Stimulated activated CD4-positive, alpha-beta T cell treated with anti-CD3 and anti-CD28 coated beads, Interleukin-2, amount 100 ng/mL, for 24 hours (primary cell): ENCODE measurements around the gene B4GAT1.
A peak's percentile ranks its signal among the peaks of the same experiment; 100 is the strongest.

Experiments used
- DNase-seq, 2 donors: peaks; one replicate each; pipeline ENCODE4 v3.0.0-alpha.2; 2020

Gene B4GAT1

GRCh38 chr11:66336234-66337102, 11.0 kb downstream of the B4GAT1 start, which contains the start of gene RIN1:
TSS of gene RIN1 (minus strand) at chr11:66336434. CDS start at chr11:66336402, 32 bp downstream.
- peak; percentile 61 to 71 for DNase-seq

GRCh38 chr11:66335531-66336233, 11.7 kb downstream of the B4GAT1 start:
- DNase-seq: no peak

GRCh38 chr11:66334605-66335442, 12.6 kb downstream of the B4GAT1 start:
- DNase-seq: no peak

DNA sequence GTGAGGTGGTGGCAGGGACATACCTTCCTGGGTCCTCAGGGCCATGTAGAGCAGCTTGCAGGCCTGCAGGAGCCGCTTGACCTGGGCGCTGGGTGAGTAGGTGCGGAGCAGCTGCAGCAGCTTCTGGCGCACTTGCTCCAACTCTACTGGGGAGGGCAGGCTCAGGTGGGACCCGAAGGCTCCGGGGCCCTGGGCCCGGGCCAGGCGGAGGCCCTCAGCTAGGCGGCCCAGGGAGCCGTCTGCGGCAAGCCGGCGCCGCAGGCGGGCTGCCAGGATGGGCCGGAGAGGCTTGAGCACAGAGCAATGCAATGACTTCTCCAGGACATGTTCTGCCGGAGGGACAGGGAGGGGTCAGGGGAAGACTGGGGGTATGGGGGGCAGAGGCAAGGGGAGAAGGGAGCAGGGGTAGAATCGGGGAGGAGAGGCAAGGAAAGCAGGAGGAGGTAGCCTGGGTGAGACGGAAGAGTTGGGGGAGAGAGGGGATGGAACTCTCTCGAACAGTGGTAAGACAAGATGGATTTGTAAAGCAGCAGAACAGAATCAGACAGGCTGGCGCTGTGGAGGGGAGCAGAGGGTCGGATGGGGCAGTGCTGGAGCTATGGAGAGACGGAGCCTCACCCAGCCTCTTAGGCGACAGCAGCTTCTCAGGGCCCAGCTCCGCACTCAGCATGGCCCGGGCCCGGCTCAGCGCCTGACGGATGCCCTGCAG, 13.4 kb downstream of the B4GAT1 start:
- no peak for DNase-seq

DNA sequence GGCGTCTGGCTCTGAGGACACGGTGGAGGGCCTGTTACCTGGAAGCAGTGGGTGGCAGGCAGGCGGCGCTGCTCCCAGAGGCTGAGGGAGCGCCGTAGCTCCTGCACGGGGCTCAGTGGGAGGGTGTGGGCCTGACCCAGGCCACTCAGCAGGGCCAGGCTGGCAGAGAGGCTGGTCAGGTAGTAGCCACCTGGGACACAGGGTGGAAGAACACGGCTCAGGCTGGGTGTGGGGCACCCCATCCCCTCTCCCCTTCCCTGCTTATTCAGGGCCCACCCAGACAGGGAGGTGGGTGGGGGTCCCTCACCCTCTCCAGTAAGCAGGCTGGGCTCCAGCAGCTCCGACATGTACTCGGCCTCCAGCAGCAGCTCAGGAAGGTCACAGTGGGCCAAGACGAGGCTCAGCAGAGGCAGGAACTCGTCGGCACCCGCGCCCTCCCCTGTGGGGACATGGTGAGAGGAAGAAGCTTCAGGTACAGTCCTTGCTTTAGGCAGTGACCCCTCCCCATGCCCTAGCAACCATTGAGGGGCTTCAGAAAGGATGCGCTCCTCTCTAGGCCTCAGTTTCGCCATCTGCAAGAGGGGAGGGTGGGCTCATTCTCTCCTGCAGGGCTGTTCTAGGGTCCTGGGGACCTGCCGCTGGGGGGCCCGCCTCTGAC, 14.1 kb downstream of the B4GAT1 start:
- no peak for DNase-seq

- DNase-seq: no peak
These were observed 14.8 kb downstream of the B4GAT1 start for GRCh38 chr11:66332371-66333219.

DNA sequence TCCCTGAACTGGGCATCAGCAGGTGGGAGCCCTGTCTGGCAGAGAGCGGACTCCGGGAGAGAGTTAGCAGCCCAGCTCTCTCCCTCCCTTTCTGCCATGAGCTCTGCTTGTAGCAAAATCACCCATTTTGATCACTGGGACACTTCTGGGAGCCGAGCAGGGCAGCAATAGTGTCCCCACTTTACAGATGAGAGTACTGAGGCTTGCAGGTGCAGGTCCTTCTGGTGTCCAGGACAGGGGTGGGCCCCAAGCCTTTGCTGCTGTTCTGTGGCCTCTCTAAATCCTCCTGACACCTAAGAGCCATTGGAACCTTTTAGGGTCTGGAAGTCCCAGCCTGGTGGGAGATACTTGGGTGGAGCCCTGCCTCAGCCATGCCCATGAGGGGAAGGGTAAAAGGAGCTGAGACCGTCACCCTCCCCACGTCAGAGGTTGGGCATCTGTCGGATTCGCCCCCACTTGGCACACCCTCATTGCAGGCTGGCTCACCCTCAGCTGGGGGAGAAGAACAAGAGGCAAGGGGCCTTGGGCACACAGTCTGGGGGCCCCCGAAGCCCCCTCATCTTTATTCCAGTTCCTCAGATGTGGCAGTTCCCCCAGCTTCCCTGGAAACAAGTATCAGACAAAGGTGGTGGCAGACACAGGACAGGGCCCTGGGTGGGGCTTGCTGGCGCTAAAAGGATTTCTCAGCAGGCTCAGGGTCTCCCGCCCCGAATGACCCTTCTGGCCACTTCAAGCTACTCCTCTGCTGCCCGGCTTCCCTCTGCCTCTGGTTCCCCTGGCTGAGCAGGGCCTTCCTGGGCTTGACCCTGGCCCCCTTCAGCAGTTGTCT, 15.7 kb downstream of the B4GAT1 start:
- no peak for DNase-seq

DNA sequence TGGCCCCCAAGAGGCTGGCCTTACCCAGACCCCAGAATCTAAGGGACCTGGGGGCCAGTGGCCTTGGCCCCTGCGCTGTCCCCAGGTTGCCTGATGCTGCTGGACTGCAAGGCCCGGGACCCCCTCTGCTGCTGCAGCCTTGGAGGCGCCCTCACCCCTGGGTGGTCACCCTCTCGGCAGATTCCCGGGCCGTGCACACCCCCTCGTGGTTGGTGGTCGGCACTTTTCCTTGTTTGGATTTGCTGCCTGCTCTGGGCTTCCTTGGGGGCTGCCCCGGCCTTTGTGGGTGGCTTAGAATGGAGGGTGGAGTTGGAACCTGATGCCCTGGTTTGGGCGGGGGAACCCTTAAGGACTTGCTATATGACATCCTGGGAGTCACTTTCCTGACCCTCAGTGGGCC, 16.5 kb downstream of the B4GAT1 start:
- no peak for DNase-seq

DNA sequence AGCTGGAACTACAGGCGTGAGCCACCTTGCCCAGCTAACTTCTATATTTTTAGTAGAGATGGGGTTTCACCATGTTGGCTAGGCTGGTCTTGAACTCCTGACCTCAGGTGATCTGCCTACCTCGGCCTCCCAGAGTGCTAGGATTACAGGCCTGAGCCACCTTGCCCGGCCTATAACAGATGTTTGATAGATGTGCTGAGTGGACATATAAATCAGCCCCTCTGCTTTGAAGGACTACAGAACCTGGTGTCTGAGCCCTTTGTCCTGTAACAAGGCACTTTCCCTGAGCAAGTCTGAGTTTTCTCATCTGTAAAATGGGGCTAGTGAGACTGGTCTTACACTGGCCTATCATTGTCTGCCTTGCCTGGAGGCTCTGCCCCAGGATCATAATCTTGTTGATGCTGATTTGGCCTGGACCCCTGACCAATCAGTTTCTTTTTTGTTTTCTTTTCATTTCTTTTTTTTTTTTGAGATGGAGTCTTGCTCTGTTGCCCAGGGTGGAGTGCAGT, 18.2 kb downstream of the B4GAT1 start:
- DNase-seq: no peak

DNA sequence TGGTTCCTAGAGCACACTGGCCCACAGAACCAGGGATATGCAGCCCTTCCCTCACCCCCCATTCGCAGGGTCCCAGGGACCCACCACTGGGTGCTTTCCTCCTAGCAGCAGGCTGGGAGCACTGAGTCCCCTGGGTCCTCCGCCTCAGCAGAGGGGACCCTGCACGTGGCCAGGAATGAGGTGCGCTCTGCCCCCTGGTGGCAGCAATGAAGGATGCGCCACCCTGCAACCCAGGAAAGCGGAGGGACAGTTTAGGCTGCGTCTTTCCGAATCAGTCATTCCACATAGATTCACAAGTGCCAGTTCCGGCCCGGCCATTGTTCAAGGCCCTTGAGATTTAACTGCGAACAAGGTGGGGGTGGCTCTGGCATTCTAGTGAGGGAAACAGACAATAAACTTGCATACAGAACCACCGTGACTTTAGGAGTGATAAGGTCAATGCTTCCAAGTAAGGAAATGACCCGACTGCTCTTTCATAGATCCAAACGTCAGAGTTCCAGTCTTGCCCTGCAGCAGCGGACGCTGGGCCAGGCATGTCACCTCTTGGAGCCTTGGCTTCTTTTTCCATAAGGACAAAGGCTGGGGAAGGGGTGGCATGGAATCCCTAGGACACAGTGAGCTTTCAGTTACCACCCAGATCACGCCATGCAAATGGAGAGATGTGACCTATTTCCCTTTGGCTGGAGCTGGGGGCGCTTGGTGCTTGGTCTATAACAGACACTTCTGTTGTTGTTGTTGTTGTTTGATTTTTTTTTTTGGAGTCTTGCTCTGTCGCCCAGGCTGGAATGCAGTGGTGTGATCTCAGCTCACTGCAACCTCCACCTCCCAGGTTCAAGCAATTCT, 18.9 kb downstream of the B4GAT1 start:
- peak; percentile 85 to 87 for DNase-seq

DNA sequence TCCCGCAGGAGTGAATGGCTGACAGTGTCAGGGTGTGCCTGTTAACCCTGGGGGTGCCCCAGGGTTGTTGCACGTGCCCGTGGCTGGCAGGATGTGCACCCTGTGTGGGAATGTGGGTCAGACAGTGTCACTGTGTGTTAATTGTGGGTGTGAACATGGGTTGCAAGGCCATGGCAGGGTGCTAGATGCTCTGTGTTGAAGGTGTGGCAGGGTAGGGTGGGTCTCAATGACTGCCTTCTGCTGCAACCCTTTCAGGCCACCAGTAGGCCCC, 19.5 kb downstream of the B4GAT1 start:
- no peak for DNase-seq

DNA sequence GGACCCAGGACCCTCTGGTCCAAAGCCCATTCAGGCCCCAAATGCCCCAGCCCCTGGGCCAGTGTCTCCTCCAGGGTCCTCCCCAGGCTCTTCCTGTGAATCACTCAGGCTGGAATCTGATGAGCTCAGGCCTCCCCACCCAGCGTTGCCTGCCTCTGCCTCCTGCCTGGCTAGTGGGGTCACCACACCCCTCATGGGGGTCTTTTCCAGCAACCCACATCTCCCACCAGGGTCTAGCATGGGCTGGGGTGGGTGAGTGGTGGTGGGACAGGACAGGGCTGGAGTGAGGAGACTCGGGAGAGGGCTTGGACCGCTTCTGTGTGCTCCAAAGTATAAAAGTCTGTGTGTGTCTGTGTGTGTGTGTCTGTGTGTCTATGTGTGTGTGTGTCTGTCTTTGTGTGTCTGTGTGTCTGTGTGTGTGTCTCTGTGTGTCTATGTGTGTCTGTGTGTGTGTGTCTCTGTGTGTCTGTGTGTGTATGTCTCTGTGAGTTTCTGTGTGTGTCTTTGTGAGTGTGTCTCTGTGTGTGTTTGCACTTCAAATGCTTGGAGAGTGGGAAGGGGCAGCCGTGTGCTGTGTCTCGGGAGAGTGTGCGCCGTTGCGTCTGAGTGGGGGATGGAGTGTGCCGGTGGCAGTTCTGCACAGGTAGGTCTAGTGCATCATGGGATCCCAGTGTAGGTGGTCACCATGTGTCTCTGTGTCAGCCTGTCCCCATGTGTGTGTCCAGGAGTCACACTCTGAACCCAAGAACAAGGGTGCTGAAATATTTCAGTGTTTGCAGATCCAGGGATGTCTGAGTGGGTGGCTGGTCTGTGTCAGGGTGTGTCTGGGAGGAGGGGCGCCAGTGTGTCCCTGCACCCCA, 20.0 kb downstream of the B4GAT1 start:
- DNase-seq: no peak

- no peak for DNase-seq
These were observed 20.9 kb downstream of the B4GAT1 start for GRCh38 chr11:66326261-66327111.

GRCh38 chr11:66325263-66325671, 22.2 kb downstream of the B4GAT1 start:
- no peak for DNase-seq

DNA sequence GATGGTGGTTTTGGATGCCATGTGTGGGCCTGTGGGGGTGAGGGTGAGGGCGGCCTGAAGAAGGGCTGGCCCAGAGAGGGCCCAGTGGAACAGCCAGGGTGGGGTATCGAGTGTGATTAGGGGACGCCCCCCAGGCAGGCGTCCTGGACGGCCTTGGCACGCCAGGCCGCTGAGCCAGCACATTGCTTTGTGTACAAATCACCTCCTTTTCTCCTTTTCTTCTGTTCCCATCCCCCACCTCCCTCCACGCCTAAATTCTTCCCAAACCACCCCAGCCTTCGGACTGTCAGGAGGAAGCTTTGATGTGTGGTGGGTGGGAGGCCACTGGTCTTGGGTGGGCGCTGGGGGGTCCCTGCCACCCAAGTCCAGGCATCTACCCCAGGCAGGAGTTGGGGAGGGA, 22.8 kb downstream of the B4GAT1 start:
- DNase-seq: no peak

- no peak for DNase-seq
These were observed 23.7 kb downstream of the B4GAT1 start for GRCh38 chr11:66323684-66324083.
